ENCODE data around the gene KIAA0825.

DNA sequence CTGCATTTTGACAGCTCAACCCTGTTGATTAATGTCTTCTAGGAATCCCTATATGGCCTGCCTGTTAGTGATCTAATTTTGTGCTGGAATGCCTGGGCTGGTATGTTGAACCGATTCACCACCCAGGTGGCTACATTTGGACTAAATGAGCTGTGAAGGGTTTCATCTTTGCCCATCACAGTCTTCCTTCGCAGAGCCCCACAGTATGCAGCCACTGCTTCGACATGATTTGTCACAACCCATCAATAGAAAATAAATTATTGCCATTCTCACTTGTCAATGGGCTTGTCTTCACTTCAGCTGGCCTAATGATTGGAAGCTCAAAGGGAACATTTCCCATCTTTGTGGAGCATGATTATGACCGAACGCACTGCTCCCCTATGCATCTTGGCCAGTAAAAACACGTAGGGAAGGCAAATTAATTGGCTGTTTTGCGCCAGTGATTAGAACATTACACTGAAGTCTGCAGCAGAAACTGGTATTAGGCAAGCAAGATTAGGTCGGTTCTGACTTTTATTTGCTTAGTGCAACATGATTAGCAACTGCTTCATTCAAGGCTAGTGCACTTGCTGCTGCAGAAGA is 408.5 kb downstream of the KIAA0825 start:
- TF ChIP-seq, protein P1, sequence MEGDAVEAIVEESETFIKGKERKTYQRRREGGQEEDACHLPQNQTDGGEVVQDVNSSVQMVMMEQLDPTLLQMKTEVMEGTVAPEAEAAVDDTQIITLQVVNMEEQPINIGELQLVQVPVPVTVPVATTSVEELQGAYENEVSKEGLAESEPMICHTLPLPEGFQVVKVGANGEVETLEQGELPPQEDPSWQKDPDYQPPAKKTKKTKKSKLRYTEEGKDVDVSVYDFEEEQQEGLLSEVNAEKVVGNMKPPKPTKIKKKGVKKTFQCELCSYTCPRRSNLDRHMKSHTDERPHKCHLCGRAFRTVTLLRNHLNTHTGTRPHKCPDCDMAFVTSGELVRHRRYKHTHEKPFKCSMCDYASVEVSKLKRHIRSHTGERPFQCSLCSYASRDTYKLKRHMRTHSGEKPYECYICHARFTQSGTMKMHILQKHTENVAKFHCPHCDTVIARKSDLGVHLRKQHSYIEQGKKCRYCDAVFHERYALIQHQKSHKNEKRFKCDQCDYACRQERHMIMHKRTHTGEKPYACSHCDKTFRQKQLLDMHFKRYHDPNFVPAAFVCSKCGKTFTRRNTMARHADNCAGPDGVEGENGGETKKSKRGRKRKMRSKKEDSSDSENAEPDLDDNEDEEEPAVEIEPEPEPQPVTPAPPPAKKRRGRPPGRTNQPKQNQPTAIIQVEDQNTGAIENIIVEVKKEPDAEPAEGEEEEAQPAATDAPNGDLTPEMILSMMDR (IDR thresholded peaks at IDR 0.05), result no peak
- TF ChIP-seq, protein P2, sequence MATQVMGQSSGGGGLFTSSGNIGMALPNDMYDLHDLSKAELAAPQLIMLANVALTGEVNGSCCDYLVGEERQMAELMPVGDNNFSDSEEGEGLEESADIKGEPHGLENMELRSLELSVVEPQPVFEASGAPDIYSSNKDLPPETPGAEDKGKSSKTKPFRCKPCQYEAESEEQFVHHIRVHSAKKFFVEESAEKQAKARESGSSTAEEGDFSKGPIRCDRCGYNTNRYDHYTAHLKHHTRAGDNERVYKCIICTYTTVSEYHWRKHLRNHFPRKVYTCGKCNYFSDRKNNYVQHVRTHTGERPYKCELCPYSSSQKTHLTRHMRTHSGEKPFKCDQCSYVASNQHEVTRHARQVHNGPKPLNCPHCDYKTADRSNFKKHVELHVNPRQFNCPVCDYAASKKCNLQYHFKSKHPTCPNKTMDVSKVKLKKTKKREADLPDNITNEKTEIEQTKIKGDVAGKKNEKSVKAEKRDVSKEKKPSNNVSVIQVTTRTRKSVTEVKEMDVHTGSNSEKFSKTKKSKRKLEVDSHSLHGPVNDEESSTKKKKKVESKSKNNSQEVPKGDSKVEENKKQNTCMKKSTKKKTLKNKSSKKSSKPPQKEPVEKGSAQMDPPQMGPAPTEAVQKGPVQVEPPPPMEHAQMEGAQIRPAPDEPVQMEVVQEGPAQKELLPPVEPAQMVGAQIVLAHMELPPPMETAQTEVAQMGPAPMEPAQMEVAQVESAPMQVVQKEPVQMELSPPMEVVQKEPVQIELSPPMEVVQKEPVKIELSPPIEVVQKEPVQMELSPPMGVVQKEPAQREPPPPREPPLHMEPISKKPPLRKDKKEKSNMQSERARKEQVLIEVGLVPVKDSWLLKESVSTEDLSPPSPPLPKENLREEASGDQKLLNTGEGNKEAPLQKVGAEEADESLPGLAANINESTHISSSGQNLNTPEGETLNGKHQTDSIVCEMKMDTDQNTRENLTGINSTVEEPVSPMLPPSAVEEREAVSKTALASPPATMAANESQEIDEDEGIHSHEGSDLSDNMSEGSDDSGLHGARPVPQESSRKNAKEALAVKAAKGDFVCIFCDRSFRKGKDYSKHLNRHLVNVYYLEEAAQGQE (IDR thresholded peaks at IDR 0.05; ENCODE audit: insufficient read depth in 1 of 2, low read depth in 2 of 2, low read length in 1 of 2), result no peak
- no peak for TF ChIP-seq POLR2AphosphoS5 (IDR thresholded peaks at IDR 0.05; ENCODE audit: low read depth, low read length)

All from Panc1 (cell line).